Psoas muscle (tissue), 8 donors: Measurements from ENCODE around the gene MAN2A1. TPM values are rescaled to one million over a fixed set of nuclear protein-coding genes. Genes with fewer than 3 reads are reported as not detected.
"Not testable (repeated sequence)": the region's sequence is repeated elsewhere in the genome, so short reads cannot be mapped to it uniquely, and the experiment has no call there.

ENCODE experiments used
- ATAC-seq, 4 donors: fragments of 200-7000 bp; cut with Tn5 transposase; one replicate each; pipeline ENCODE4 v1.9.1; 2020; ENCODE audit warnings: moderate library complexity in 3 of 4, mild to moderate bottlenecking in 2 of 4
- DNase-seq, 2 donors: peaks; one replicate each; pipeline ENCODE4 v3.0.0-alpha.2; 2020
- H3K27ac ChIP-seq: fragments of 200-600 bp; one replicate; pipeline ENCODE4 v1.8.0; 2022
- H3K27me3 ChIP-seq, 3 donors: fragments of 200-600 bp in 1 of 3; one replicate each; pipeline versions ENCODE4 v1.6.1 to v1.8.0; 2013 to 2022; ENCODE audit warnings: low read length in 2 of 3, mild to moderate bottlenecking in 2 of 3, moderate library complexity in 1 of 3; ENCODE audit not compliant: insufficient read depth in 3 of 3
- H3K36me3 ChIP-seq, 2 donors: fragments of 200-600 bp in 1 of 2; one replicate each; pipeline versions ENCODE4 v1.6.1 to v1.8.0; 2013 to 2022; ENCODE audit warnings: low read depth in 1 of 2, mild to moderate bottlenecking in 1 of 2, moderate library complexity in 1 of 2; ENCODE audit not compliant: insufficient read depth in 1 of 2
- H3K4me1 ChIP-seq: fragments of 200-600 bp; one replicate; pipeline ENCODE4 v1.8.0; 2022
- H3K4me3 ChIP-seq: fragments of 200-600 bp; one replicate; pipeline ENCODE4 v1.8.0; 2022; ENCODE audit warnings: mild to moderate bottlenecking
- H3K9me3 ChIP-seq: fragments of 200-600 bp; one replicate; pipeline ENCODE4 v1.8.0; 2022
- WGBS, 3 donors: extraction: QIAGEN DNeasy Blood & Tissue Kit; methylation state at CpG; one replicate each; pipeline versions ENCODE4 v1.1.6 to v1.1.7; 2013; 5-methylcytosine and 5-hydroxymethylcytosine counted together
- intact Hi-C, 2 donors: fragments of 100-400 bp; cut with DNase I; formaldehyde crosslinking; loops; one replicate each; pipeline versions ENCODE4 v1.11.0 to v1.14.2; 2022
- polyA plus RNA-seq, 3 donors: library from polyadenylated mRNA; stranded (reverse); fragments of 200-250 nt; gene quantifications; one replicate each; pipeline ENCODE4 v1.2.3, GENCODE V29; 2013
- total RNA-seq, 4 donors: library from RNA; stranded (reverse); fragmentation: NEBNext Ultra II Directional in 2 of 4; extraction: Animal tissue kit (Norgen Biotek cat#: 25700) in 2 of 4; gene quantifications; one replicate each; pipeline versions ENCODE4 v1.2.1 to v1.2.4, GENCODE V29; 2021 to 2023
- TF ChIP-seq, protein P1 (sequence below): fragments of 200-600 bp; IDR thresholded peaks from one replicate; pipeline ENCODE4 v1.8.0; 2022; ENCODE audit warnings: antibody characterized with exemption
- donor health status: healthy with polysubstance abuse.
- donor health status: DM: no; HTN: no; CAD: no; lungs with moderate emphysema.
- donor health status: Bipolar disorder and iron deficiency.
- donor health status: healthy.
- donor health status: DM: yes; HTN: yes; CAD: no.
- donor health status: DM: no; HTN: no; CAD: no.
- donor health status: DM: no; HTN: no; CAD: no.
- donor health status: DM: yes; HTN: yes; CAD: no.

MAN2A1 gene
- total and polyA plus RNA-seq, 7 donors: 4.2 to 18.3 (median 12.8) TPM

DNA sequence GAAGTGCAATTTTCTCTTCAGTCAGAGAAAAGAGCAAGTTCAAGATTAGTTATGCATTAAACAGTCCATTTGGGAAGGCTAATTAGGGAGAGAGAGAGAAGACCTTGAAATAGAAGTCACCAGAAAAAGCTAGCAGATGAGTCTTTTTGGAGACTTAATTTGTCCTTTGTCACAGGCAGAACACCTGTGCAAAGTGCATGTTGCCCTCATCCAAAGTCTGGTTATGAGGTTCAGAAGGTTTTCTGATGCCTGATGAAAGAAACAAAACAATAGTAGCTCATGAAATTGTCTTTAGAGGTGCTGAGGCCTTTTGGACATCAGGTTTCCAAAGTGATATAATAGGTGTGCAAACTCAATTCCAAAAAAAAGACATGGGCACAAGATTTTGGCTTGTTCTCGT is 199.3 kb downstream of the MAN2A1 start:
- no peak for DNase-seq
- no peak overlapping the region for H3K4me3 ChIP-seq
- H3K4me1 ChIP-seq: no peaks in the 10 kb centered on the region
- TF ChIP-seq, protein P1, sequence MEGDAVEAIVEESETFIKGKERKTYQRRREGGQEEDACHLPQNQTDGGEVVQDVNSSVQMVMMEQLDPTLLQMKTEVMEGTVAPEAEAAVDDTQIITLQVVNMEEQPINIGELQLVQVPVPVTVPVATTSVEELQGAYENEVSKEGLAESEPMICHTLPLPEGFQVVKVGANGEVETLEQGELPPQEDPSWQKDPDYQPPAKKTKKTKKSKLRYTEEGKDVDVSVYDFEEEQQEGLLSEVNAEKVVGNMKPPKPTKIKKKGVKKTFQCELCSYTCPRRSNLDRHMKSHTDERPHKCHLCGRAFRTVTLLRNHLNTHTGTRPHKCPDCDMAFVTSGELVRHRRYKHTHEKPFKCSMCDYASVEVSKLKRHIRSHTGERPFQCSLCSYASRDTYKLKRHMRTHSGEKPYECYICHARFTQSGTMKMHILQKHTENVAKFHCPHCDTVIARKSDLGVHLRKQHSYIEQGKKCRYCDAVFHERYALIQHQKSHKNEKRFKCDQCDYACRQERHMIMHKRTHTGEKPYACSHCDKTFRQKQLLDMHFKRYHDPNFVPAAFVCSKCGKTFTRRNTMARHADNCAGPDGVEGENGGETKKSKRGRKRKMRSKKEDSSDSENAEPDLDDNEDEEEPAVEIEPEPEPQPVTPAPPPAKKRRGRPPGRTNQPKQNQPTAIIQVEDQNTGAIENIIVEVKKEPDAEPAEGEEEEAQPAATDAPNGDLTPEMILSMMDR: no peak
- intact Hi-C loops: no loop called here
- no peak overlapping the region for H3K27ac ChIP-seq
- 19 to 76% (median 47%) methylated on average over 1 of the region's 1 CpG for WGBS, 3 donors
- H3K27me3 ChIP-seq: no peaks in the 10 kb centered on the region
- no peaks in the 10 kb centered on the region for H3K9me3 ChIP-seq
- no peak for ATAC-seq
- H3K36me3 ChIP-seq: no peaks in the 10 kb centered on the region

GRCh38 chr5:109893271-109893670 is 203.5 kb downstream of the MAN2A1 start:
- ATAC-seq, H3K27me3 ChIP-seq, DNase-seq, intact Hi-C loops, H3K9me3 ChIP-seq, H3K4me1 ChIP-seq, H3K27ac ChIP-seq, H3K4me3 ChIP-seq, H3K36me3 ChIP-seq: not testable (repeated sequence)
- WGBS, 3 donors: 88 to 92% (median 92%) methylated on average over 2 of the region's 2 CpGs

GRCh38 chr5:109898269-109899162 is 208.8 kb downstream of the MAN2A1 start:
- intact Hi-C loops: no loop called here
- ATAC-seq (no peak), DNase-seq (no peak)
- TF ChIP-seq, protein P1: no peak
- 39 to 52% (median 40%) methylated on average over 9 of the region's 9 CpGs for WGBS, 3 donors
- Histone ChIP-seq H3K27me3 (no peaks in the 10 kb centered on the region), H3K9me3 (no peaks in the 10 kb centered on the region), H3K36me3 (no peaks in the 10 kb centered on the region), H3K27ac (no peak overlapping the region), H3K4me3 (no peak overlapping the region), H3K4me1 (no peaks in the 10 kb centered on the region)

GRCh38 chr5:109899163-109899535 is 209.4 kb downstream of the MAN2A1 start:
- no peak for ATAC-seq
- intact Hi-C loops: no loop called here
- H3K4me3 ChIP-seq: no peak overlapping the region

DNA sequence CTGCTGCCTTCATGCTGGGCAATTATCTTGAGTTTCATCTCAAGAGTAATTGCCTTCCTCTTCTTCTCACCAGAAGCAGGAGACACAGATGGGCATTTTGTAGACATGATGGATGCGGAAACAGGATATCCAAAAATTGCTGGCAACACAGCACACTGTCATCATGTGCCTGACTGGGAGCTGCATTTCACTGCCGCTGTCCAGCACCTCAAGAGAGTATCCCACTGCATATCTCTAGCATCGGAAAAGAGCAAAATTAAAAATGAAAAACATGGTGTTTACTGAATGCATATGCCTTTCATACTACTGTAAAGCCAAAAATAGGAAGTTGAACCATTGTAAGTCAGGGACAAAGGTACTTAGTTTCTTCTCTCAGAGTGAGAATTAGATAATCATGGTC is 210.7 kb downstream of the MAN2A1 start:
- Histone ChIP-seq H3K4me3 (no peak overlapping the region), H3K27ac (no peak overlapping the region), H3K9me3 (no peaks in the 10 kb centered on the region), H3K4me1 (no peaks in the 10 kb centered on the region), H3K27me3 (no peaks in the 10 kb centered on the region), H3K36me3 (no peaks in the 10 kb centered on the region)
- intact Hi-C loops: no loop called here
- TF ChIP-seq, protein P1: no peak
- DNase-seq (no peak), ATAC-seq (no peak)
- 78 to 86% (median 81%) methylated on average over 3 of the region's 3 CpGs for WGBS, 3 donors

More at GRCh38 chr5:109899163-109899535, 209.4 kb downstream of the MAN2A1 start:
- H3K27me3 ChIP-seq: no peaks in the 10 kb centered on the region
- H3K27ac ChIP-seq: no peak overlapping the region
- H3K4me1 ChIP-seq: no peaks in the 10 kb centered on the region
- no peak for DNase-seq
- WGBS, 3 donors: 41 to 55% (median 41%) methylated on average over 8 of the region's 8 CpGs
- no peaks in the 10 kb centered on the region for H3K36me3 ChIP-seq
- TF ChIP-seq, protein P1: no peak
- H3K9me3 ChIP-seq: no peaks in the 10 kb centered on the region
